Measurements from ENCODE around the gene POFUT2.

Gene POFUT2

GRCh38 chr21:45277101-45278045, 10.3 kb downstream of the POFUT2 start:
- H3K4me3 ChIP-seq (ENCODE audit: control insufficient read depth, low read depth, low read length), result no peak overlapping the region
- DNase-seq (ENCODE audit: low read depth), result no peak
- TF ChIP-seq CTCF (IDR thresholded peaks at IDR 0.05; ENCODE audit: control insufficient read depth, insufficient read depth, low read depth, low read length, missing control alignments), result no peak

GRCh38 chr21:45276596-45276995, 11.1 kb downstream of the POFUT2 start:
- DNase-seq (ENCODE audit: low read depth), result no peak
- H3K4me3 ChIP-seq (ENCODE audit: control insufficient read depth, low read depth, low read length), result no peak overlapping the region
- no peak for TF ChIP-seq CTCF (IDR thresholded peaks at IDR 0.05; ENCODE audit: control insufficient read depth, insufficient read depth, low read depth, low read length, missing control alignments)

DNA sequence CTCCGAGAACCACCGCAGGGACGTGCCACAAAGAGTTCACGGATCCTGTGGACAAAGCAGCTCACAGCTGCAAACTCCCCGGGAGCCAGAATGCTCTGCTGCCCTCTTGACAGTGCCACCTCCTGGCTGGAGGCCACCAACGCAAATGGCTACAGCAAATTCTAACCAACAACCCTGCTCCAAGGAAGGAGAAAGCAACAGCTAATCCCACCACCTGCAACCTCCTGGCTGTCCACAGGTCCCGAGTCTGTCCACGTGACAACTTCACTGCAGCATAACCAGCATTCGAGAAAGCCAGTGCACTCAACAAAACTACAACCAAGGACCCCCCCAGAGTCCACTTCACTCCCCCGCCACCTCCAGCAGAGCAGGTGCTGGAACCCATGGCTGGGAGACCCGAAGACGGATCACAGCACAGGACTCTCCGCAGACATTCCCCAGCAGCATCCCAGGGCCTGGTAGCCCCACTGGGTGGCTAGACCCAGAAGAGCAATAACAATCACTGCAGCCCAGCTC, 17.3 kb downstream of the POFUT2 start:
- no peak overlapping the region for H3K4me3 ChIP-seq (ENCODE audit: control insufficient read depth, low read depth, low read length)

DNA sequence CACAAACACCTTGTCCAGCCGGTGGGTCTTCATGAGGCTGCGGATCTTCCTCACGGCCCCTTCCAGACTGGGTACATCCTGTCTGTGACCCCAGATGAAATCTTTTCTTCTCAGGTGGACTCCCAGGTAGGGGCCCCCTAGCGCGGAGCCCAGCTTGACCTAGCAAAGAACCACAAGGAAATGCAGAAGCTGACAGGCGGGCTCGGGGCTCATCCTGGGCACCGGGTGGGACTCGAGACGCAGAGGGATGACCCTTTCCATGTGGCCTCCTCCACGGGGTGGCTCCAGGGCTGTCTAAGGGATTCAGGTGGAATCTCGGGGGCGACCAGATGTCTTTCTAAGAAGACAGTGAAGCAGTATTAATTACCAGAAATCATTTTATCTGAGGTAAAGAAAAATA, 17.8 kb downstream of the POFUT2 start:
- no peak for TF ChIP-seq CTCF (IDR thresholded peaks at IDR 0.05; ENCODE audit: control insufficient read depth, insufficient read depth, low read depth, low read length, missing control alignments)
- H3K4me3 ChIP-seq (ENCODE audit: control insufficient read depth, low read depth, low read length), result no peak overlapping the region
- DNase-seq (ENCODE audit: low read depth), result no peak

More for the DNA sequence above, 17.3 kb downstream of the POFUT2 start:
- no peak for DNase-seq (ENCODE audit: low read depth)
- TF ChIP-seq CTCF (IDR thresholded peaks at IDR 0.05; ENCODE audit: control insufficient read depth, insufficient read depth, low read depth, low read length, missing control alignments), result peak; percentile 36

DNA sequence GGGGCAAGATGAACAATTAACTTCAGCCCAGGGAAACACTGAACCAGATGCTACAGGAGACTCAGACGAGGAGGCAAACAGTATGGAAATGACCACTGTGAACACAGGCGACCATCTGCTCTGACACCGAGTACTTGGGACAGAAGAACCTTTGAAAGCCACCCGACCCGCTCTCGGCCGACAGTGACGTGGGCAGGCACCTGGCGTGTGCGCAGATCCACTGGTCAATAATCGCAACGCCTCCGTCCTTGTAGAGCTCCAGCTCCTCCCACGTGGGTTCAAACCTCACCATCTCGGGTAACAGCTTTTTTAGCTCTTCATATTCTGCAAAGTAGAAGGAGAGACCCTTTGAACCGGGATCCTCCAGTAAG, 20.3 kb downstream of the POFUT2 start:
- no peak overlapping the region for H3K4me3 ChIP-seq (ENCODE audit: control insufficient read depth, low read depth, low read length)
- no peak for DNase-seq (ENCODE audit: low read depth)
- no peak for TF ChIP-seq CTCF (IDR thresholded peaks at IDR 0.05; ENCODE audit: control insufficient read depth, insufficient read depth, low read depth, low read length, missing control alignments)

DNA sequence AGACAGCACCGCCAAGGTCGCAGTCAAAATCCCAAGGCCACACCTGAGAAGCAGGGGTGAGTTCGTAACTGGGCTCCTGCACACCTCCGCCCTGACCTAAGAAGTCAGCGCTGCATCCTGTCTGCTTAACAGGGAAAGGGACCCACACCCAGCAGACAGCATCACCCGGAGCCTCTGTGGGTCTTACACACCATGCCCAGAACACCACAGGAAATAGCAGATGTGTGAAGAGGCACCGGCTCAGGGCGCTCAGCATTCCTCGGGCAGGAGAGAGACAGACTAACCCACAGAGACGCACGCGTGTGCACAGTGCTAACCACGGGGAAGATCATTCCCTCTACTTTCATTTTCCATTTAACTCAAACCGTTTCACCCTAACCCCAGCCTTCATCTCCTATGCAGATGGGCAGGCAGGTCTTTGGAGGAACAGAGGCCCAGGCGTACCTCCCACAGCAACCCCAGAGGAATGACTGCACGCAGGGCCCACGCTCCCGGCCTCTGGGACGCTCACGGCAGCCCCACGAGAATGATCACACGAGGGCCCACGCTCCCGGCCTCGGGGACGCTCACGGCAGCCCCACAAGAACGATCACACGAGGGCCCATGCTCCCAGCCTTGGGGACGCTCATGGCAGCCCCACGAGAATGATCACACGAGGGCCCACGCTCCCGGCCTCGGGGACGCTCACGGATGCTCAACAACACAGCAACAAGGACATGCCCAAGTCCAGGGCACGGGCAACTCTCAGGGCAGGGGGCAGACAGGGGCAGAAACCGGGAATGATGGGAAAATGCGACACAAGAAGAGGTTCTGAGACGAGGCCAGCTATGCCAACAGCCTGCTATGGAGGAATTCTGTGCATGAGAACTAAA, 20.9 kb downstream of the POFUT2 start:
- no peak for TF ChIP-seq CTCF (IDR thresholded peaks at IDR 0.05; ENCODE audit: control insufficient read depth, insufficient read depth, low read depth, low read length, missing control alignments)
- H3K4me3 ChIP-seq (ENCODE audit: control insufficient read depth, low read depth, low read length), result no peak overlapping the region
- DNase-seq (ENCODE audit: low read depth), result no peak
